T-helper 2 cell (primary cell): ENCODE measurements around the gene RADIL.

Experiments
- DNase-seq, 5 experiments: peaks; one replicate each; pipeline versions ENCODE4 v3.0.0 to v3.0.0-alpha.2; 2012 to 2022

Gene RADIL

GRCh38 chr7:4849390-4849789 is 34.1 kb downstream of the RADIL start:
- DNase-seq, result peak in 1 of 5 experiments; percentile 34

GRCh38 chr7:4845740-4846142 is 37.8 kb downstream of the RADIL start:
- no peak for DNase-seq

- no peak for DNase-seq
Measured at GRCh38 chr7:4842319-4843064, 41.0 kb downstream of the RADIL start.

GRCh38 chr7:4841836-4842235 is 41.7 kb downstream of the RADIL start:
- no peak for DNase-seq

- no peak for DNase-seq
Measured at GRCh38 chr7:4841007-4841784, 42.3 kb downstream of the RADIL start.

- DNase-seq, result no peak
Measured at GRCh38 chr7:4840079-4840501, 43.4 kb downstream of the RADIL start.

GRCh38 chr7:4838626-4839334 is 44.7 kb downstream of the RADIL start:
- DNase-seq, result no peak

GRCh38 chr7:4837803-4838625 is 45.5 kb downstream of the RADIL start:
- no peak for DNase-seq

GRCh38 chr7:4837041-4837802 is 46.3 kb downstream of the RADIL start:
- no peak for DNase-seq

- DNase-seq, result no peak
Measured at GRCh38 chr7:4836206-4836661, 47.3 kb downstream of the RADIL start.

- no peak for DNase-seq
Measured at GRCh38 chr7:4835398-4836205, 47.9 kb downstream of the RADIL start.

GRCh38 chr7:4834601-4835397 is 48.7 kb downstream of the RADIL start:
- DNase-seq, result no peak

- no peak for DNase-seq
Measured at GRCh38 chr7:4833691-4834600, 49.6 kb downstream of the RADIL start.

- DNase-seq, result no peak
Measured at GRCh38 chr7:4833176-4833575, 50.3 kb downstream of the RADIL start.

- DNase-seq, result no peak
Measured at GRCh38 chr7:4832711-4833110, 50.8 kb downstream of the RADIL start.

- DNase-seq, result no peak
Measured at GRCh38 chr7:4831723-4832495, 51.6 kb downstream of the RADIL start.

GRCh38 chr7:4830176-4830575 is 53.3 kb downstream of the RADIL start:
- peak in 3 of 5 experiments; percentile 14 to 56 (median 34) for DNase-seq
